NOMO-1 treated with dmso at 0.1 percent for 144 hours (cell line): ENCODE data around the gene ETFB.
"Not testable (repeated sequence)": the region's sequence is repeated elsewhere in the genome, so short reads cannot be mapped to it uniquely, and the experiment has no call there.

Experiments used
- DNase-seq: peaks from one replicate; lab custom pipeline; 2025; ENCODE audit not compliant: unreplicated experiment; lab: John Stamatoyannopoulos, UW

ETFB gene

DNA sequence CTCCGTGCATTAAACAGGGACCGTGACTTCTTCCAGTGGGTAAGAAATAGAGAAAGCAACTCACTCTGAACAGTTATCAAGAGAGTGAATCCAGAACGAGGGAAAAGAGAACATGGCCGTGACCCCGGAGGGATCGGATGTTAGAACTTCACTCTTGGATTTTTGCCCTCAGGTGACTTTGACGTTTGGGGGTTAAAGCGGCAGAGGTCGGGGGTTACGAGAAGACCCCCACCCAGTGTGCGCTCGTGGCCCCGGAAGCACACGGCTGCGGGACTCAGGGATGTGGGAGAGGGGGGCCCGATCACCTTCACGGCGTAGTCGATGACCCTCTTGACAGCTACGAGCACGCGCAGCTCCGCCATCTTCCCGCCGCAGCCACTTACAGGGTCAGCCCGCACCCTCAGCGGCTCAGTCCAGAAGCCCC is at the start of gene ETFB:
ETFB (minus strand) TSS at position 424 of the 424 bp plus-strand sequence; CDS start at position 362, 62 bp downstream.
- DNase-seq: no peak

DNA sequence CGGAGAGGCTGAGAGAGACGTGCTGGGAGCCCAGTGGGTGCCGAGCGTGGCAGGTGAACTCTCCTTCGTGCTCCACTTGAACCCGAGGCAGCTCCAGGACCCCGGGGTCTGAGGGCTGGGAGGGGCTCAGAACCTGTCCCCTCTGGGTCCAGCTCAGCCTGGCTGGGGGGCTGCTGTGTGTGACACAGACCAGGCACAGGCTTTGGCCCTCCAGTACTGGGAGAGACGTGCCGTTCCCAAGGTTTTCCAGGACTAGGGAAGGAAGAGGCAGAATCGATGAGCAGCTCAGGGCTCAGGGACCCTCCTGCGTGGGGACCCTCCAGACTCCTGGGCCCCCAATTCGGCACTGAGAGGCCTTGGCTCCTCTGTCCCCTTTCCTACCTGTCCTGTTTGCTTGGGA is 49.0 kb upstream of the ETFB start:
- DNase-seq: no peak

- DNase-seq: no peak
Measured at GRCh38 chr19:51410950-51411748, 45.0 kb upstream of the ETFB start.

DNA sequence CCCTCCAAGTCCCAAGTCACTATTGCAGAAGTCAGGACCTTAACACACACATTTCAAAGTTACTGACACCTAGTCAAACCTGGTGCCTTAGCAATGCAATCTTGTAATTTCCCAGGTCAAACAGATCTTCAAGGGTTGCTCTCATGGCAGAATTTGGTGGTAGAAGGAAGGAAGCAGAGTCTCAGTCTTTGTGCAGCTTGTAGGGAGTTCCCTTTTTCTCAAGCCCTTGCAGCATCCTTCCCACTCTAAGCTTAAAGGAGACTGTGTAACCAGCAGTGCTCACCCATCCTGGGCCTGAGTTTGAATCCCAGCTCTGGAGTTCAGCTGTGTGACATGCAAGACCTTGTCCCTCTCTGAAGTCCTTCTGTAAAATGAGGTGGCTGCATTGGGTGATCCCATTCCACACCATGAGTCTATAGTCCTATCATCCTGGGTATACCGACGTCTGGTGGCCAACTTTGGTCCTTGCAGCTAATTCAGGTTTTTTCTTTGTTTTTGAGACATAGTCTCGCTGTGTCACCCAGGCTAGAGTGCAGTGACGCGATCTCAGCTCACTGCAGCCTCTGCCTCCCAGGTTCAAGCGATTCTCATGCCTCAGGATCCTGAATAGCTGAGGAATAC is 41.4 kb upstream of the ETFB start:
- peak; percentile 80 for DNase-seq

GRCh38 chr19:51402117-51402516 is 35.9 kb upstream of the ETFB start:
- no peak for DNase-seq

DNA sequence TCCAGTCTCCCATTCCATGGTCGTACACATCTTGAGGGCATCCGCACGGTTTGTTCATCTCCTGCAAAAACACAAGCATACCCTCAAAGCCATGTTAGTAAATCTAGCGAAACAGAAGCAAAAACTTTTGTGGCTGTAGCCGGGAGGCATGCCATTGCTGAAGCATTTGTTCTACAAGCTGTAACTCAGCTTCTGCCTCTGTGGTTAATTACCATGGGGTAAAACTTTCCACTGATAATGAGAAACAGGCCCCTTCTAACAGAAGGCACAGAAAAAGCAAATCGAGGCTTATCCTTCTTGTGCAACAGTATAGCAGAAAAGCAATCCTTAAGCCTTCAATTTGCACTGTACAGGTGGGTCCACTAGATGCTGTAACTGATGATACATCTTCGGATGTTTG is 33.7 kb upstream of the ETFB start:
- DNase-seq: not testable (repeated sequence)

DNA sequence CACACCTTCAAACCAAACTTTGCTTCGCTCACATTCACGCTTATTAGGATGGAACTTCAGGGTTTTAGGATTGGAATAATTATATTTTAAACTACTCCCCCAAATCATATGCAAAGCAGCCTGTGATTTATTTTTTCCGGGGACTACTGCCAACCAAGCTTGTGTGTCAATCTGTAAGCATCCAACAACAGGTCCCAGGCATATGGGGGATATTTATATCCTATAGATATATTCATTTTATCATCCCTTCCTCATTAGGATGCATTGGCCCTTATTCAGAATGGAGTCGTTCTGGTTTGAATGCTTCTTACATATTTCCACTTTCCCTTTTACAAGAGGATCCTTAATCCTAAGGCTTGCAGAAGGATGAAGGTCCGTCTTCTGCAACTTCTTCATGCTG is 33.0 kb upstream of the ETFB start:
- no peak for DNase-seq

- DNase-seq: no peak
Measured at GRCh38 chr19:51398096-51398704, 32.0 kb upstream of the ETFB start.

- DNase-seq: not testable (repeated sequence)
Measured at GRCh38 chr19:51397453-51397852, 31.3 kb upstream of the ETFB start.

- DNase-seq: no peak
Measured at GRCh38 chr19:51396175-51396574, 30.0 kb upstream of the ETFB start.

GRCh38 chr19:51394050-51394836 is 28.1 kb upstream of the ETFB start:
- DNase-seq: peak; percentile 98

DNA sequence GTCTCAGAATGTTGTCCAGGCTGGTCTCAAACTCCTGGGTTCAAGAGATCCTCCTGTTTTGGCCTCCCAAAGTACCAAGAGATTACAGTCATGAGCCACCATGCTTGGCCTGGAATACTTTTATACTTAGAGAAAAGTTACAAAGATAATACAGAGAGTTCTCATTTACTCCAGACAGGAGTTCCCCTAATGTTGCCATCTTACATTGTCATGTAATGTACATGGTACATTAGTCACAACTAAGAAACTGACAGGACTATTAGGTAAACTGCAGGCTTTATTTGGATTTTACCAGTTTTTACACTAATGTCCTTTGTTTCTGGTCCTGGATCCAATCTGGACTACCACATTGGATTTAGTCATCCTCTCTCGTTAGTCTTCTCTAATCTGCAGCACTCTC is 26.5 kb upstream of the ETFB start:
- no peak for DNase-seq

GRCh38 chr19:51391073-51391611 is 25.0 kb upstream of the ETFB start:
- no peak for DNase-seq

DNA sequence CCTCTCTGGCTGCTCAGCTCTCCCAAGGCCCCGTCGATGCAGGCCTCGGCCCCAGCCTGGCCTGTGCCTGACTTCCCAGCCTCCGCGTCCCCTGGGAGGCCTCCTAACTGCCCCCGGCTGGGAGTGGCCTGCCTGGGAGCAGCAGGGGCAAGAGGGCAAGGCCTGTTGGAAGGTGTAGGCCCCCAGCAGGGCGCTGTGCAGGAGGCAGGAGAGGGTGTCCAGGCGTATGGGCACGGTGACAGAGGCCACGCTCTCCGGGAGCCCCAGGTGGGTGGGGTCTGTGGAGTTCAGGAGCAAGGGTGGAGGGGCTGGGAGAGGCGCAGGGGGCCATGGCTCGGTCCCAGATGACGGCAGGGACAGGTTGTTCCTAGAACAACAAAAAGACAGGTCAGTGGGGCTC is 23.0 kb upstream of the ETFB start:
- no peak for DNase-seq

GRCh38 chr19:51387924-51388389 is 21.8 kb upstream of the ETFB start, which contains the start of gene LIM2:
Gene LIM2 (minus strand): TSS chr19:51387974. CDS start chr19:51387443, 531 bp downstream.
- DNase-seq: no peak

- DNase-seq: no peak
Measured at GRCh38 chr19:51386882-51387520, 20.8 kb upstream of the ETFB start.

DNA sequence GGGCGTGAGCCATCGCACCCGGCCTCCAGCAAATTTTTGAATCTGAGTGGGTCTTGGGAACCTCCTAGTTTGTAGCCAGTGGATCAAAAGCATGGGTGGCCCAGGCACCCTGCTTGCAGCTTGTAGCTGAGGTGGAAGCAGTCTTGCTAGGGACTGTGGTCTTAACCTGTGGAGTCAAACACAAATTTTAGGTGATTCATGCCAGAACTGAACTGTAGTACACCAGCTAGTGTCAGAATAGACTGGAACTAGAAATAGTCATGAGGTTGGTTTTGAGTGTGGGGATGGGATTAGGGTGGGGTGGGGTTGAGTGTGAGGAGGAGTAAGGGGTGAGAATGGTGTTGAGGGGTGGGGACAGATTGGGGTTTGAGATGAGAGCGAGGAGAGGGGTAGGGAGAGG is 15.8 kb upstream of the ETFB start:
- no peak for DNase-seq

GRCh38 chr19:51380379-51380778 is 14.2 kb upstream of the ETFB start:
- DNase-seq: no peak

- DNase-seq: no peak
Measured at GRCh38 chr19:51377422-51377821, 11.2 kb upstream of the ETFB start.

GRCh38 chr19:51375504-51376221 is 9.5 kb upstream of the ETFB start:
- no peak for DNase-seq
